Ovary (tissue), 3 donors: Measurements from ENCODE around the gene CDYL2.

Experiments
- EP300 ChIP-seq: sonication (generic); formaldehyde crosslinking; IDR thresholded peaks from one replicate; pipeline ENCODE4 v1.6.1; 2017; ENCODE audit warnings: antibody characterized with exemption
- POLR2A ChIP-seq: fragments of 450-650 bp; IDR thresholded peaks from one replicate; pipeline ENCODE4 v1.6.1; 2017; ENCODE audit warnings: antibody characterized with exemption, mild to moderate bottlenecking, moderate library complexity
- TF ChIP-seq, protein P1 (sequence below), 3 donors: fragments of 450-650 bp in 2 of 3; fragments of 200-600 bp in 1 of 3; IDR thresholded peaks; one replicate each; pipeline versions ENCODE4 v1.5.1 to v1.8.0; 2016 to 2022; ENCODE audit warnings: antibody characterized with exemption in 3 of 3, mild to moderate bottlenecking in 1 of 3
- donor health status: DM: no; HTN: no; CAD: no.

DNA sequence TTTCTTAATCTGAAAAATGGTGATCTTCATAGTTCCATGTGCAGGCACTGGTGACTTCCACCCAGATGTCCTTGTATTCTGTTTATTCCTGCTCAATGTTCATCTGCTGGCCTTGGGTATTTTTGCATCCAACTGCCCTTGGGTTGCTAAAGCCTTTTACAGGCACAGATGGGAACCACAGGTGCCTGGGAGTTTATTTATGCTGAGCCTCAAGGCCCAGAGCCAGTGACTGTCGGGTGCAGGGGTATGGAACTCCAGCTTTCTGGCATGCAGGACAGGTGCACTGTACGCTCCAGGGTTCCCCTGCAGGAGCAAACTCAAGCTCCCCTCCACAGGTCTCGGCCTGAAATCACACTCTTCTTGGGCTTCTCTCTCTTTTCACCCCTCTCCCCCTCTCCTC, 241.3 kb downstream of the CDYL2 start:
- TF ChIP-seq, protein P1, sequence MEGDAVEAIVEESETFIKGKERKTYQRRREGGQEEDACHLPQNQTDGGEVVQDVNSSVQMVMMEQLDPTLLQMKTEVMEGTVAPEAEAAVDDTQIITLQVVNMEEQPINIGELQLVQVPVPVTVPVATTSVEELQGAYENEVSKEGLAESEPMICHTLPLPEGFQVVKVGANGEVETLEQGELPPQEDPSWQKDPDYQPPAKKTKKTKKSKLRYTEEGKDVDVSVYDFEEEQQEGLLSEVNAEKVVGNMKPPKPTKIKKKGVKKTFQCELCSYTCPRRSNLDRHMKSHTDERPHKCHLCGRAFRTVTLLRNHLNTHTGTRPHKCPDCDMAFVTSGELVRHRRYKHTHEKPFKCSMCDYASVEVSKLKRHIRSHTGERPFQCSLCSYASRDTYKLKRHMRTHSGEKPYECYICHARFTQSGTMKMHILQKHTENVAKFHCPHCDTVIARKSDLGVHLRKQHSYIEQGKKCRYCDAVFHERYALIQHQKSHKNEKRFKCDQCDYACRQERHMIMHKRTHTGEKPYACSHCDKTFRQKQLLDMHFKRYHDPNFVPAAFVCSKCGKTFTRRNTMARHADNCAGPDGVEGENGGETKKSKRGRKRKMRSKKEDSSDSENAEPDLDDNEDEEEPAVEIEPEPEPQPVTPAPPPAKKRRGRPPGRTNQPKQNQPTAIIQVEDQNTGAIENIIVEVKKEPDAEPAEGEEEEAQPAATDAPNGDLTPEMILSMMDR (IDR thresholded peaks at IDR 0.05): no peak
- TF ChIP-seq POLR2A: no peak
- TF ChIP-seq EP300: no peak
